Astrocyte (in vitro differentiated cells and primary cell): ENCODE measurements around the gene SAMMSON.

Experiments
- CTCF ChIP-seq: IDR thresholded peaks from 2 replicates; pipeline ENCODE4 v1.5.1; 2011; ENCODE audit warnings: low read depth, mild to moderate bottlenecking, inconsistent platforms, low read length, moderate library complexity; ENCODE audit not compliant: insufficient read depth
- EZH2 ChIP-seq: IDR thresholded peaks from 2 replicates; pipeline ENCODE4 v1.6.1; 2012; ENCODE audit warnings: mild to moderate bottlenecking, low read length, inconsistent platforms; ENCODE audit not compliant: insufficient read depth

DNA sequence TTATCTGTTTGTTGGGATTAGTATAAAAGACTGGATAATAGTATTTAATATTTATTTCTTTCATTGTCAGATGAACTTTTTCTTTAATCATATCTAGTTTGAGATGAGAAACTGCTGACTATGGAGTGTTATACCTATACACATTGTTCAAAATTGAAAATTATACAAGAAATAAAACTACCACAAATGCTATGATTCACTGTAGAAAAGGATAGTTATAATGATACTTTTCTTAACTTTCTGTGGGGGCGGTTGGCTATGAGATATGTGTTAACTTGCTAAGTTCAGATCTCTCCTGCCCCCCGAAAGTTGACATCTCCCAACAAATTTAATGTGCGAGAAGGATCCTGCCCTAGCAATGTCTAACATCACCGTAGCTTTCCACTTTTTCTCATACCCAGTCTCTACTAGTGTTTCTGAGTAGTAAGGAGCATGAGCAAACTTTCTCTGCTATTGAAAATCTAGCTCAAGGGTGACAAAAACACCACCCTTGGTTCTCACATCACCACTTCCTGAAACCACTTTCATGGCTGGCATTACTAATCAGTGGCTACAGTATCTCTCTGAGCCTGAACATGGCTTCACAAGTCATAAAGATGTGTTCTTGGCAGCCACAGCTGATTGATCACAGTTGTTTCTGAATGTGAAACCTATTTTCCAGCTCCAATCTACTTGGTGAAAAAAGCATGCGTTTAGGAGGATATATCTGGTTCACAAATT lies 15.8 kb upstream of the SAMMSON start:
- TF ChIP-seq CTCF (no peak), EZH2 (no peak)
